Lung (tissue), 12 donors: ENCODE data around the gene ALDH1A1. TPM values are rescaled to one million over a fixed set of nuclear protein-coding genes. Genes with fewer than 3 reads are reported as not detected.

ENCODE experiments used
- ATAC-seq: fragments of 200-7000 bp; cut with Tn5 transposase; one replicate; pipeline ENCODE4 v1.9.1; 2020; ENCODE audit warnings: moderate number of reproducible peaks; ENCODE audit not compliant: insufficient read depth, low FRiP score
- DNase-seq, 3 donors: peaks; one replicate each; pipeline ENCODE4 v3.0.0-alpha.2; 2013 to 2017
- H3K27ac ChIP-seq, 2 donors: one replicate each; pipeline ENCODE4 v1.5.1; 2013; ENCODE audit warnings: mild to moderate bottlenecking in 2 of 2, moderate library complexity in 2 of 2, control low read depth in 1 of 2, inconsistent platforms in 1 of 2, low read depth in 1 of 2, low read length in 1 of 2
- H3K27me3 ChIP-seq, 3 donors: one replicate each; pipeline ENCODE4 v1.5.1; 2013; ENCODE audit warnings: low read length in 2 of 3; ENCODE audit not compliant: control insufficient read depth in 3 of 3, insufficient read depth in 3 of 3
- H3K36me3 ChIP-seq, 4 donors: one replicate each; pipeline ENCODE4 v1.5.1; 2013; ENCODE audit warnings: low read length in 4 of 4, mild to moderate bottlenecking in 1 of 4, moderate library complexity in 1 of 4; ENCODE audit not compliant: control insufficient read depth in 4 of 4, insufficient read depth in 4 of 4
- H3K4me1 ChIP-seq, 5 donors: one replicate each; pipeline ENCODE4 v1.5.1; 2013; ENCODE audit warnings: low read length in 5 of 5, mild to moderate bottlenecking in 2 of 5, moderate library complexity in 1 of 5; ENCODE audit not compliant: control insufficient read depth in 5 of 5, insufficient read depth in 5 of 5
- H3K4me3 ChIP-seq: one replicate; pipeline ENCODE4 v1.5.1; 2013; ENCODE audit warnings: mild to moderate bottlenecking, control low read depth, moderate library complexity
- H3K9ac ChIP-seq, 2 donors: one replicate each; pipeline ENCODE4 v1.5.1; 2013; ENCODE audit warnings: low read length in 2 of 2, control low read depth in 1 of 2; ENCODE audit not compliant: insufficient read depth in 1 of 2
- H3K9me3 ChIP-seq, 4 donors: one replicate each; pipeline ENCODE4 v1.5.1; 2013; ENCODE audit warnings: low read length in 3 of 4, mild to moderate bottlenecking in 1 of 4, moderate library complexity in 1 of 4; ENCODE audit not compliant: control insufficient read depth in 4 of 4, insufficient read depth in 3 of 4
- WGBS, 2 donors: extraction: QIAGEN DNeasy Blood & Tissue Kit; methylation state at CpG; one replicate each; pipeline ENCODE4 v1.1.7; 2013; 5-methylcytosine and 5-hydroxymethylcytosine counted together
- polyA plus RNA-seq, 2 donors: library from polyadenylated mRNA; stranded (reverse); fragments of 200-250 nt; gene quantifications; one replicate each; pipeline ENCODE4 v1.2.1, GENCODE V29; 2013
- total RNA-seq, 2 donors: library from RNA; depleted of rRNA in 1 of 2; stranded (reverse); fragments of >200 nt in 1 of 2; gene quantifications; one replicate each; pipeline ENCODE4 v1.2.1, GENCODE V29; 2014 to 2021
- TF ChIP-seq, protein P1 (sequence below): IDR thresholded peaks from 2 replicates; pipeline ENCODE4 v1.5.1; 2012; ENCODE audit warnings: mild to moderate bottlenecking; ENCODE audit errors: control extremely low read depth, extremely low read depth
- donor health status: control.
- donor health status: control.
- donor health status: Bipolar disorder and iron deficiency.
- donor health status: healthy.
- donor health status: DM: yes; HTN: yes; CAD: no.

The ALDH1A1 gene
- total and polyA plus RNA-seq, 4 donors = 31.9 to 168 (median 131) TPM

- Histone ChIP-seq H3K4me3 (no peak overlapping the region), H3K27me3 (no peaks in the 10 kb centered on the region), H3K36me3 (no peaks in the 10 kb centered on the region), H3K27ac (no peak overlapping the region), H3K9me3 (no peaks in the 10 kb centered on the region), H3K4me1 (no peaks in the 10 kb centered on the region), H3K9ac (no peak overlapping the region)
- no peak for ATAC-seq
- WGBS, 2 donors = 92 to 95% methylated on average over 2 of the region's 2 CpGs
- DNase-seq = no peak
- TF ChIP-seq, protein P1, sequence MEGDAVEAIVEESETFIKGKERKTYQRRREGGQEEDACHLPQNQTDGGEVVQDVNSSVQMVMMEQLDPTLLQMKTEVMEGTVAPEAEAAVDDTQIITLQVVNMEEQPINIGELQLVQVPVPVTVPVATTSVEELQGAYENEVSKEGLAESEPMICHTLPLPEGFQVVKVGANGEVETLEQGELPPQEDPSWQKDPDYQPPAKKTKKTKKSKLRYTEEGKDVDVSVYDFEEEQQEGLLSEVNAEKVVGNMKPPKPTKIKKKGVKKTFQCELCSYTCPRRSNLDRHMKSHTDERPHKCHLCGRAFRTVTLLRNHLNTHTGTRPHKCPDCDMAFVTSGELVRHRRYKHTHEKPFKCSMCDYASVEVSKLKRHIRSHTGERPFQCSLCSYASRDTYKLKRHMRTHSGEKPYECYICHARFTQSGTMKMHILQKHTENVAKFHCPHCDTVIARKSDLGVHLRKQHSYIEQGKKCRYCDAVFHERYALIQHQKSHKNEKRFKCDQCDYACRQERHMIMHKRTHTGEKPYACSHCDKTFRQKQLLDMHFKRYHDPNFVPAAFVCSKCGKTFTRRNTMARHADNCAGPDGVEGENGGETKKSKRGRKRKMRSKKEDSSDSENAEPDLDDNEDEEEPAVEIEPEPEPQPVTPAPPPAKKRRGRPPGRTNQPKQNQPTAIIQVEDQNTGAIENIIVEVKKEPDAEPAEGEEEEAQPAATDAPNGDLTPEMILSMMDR = no peak
These were observed 64.8 kb downstream of the ALDH1A1 start for GRCh38 chr9:72888067-72888466.

GRCh38 chr9:72886386-72886785 is 66.5 kb downstream of the ALDH1A1 start:
- Histone ChIP-seq H3K9me3 (no peaks in the 10 kb centered on the region), H3K4me3 (no peak overlapping the region), H3K27ac (no peak overlapping the region), H3K9ac (no peak overlapping the region), H3K4me1 (peaks cover 0 to 5% (median 2%) of the 10 kb centered on the region in 5 donors), H3K27me3 (no peaks in the 10 kb centered on the region), H3K36me3 (no peaks in the 10 kb centered on the region)
- ATAC-seq (no peak), DNase-seq (no peak)
- TF ChIP-seq, protein P1 = no peak
- WGBS, 2 donors = 95 to 100% methylated on average over 1 of the region's 1 CpG

- no peaks in the 10 kb centered on the region for H3K36me3 ChIP-seq
- TF ChIP-seq, protein P1 = no peak
- H3K27me3 ChIP-seq = no peaks in the 10 kb centered on the region
- no peak overlapping the region for H3K9ac ChIP-seq
- 73 to 88% methylated on average over 1 of the region's 1 CpG for WGBS, 2 donors
- H3K9me3 ChIP-seq = no peaks in the 10 kb centered on the region
- ATAC-seq (no peak), DNase-seq (no peak)
- H3K27ac ChIP-seq = no peak overlapping the region
- H3K4me1 ChIP-seq = peaks cover 0 to 5% (median 2%) of the 10 kb centered on the region in 5 donors
- H3K4me3 ChIP-seq = no peak overlapping the region
These were observed 68.3 kb downstream of the ALDH1A1 start for GRCh38 chr9:72884508-72884907.

DNA sequence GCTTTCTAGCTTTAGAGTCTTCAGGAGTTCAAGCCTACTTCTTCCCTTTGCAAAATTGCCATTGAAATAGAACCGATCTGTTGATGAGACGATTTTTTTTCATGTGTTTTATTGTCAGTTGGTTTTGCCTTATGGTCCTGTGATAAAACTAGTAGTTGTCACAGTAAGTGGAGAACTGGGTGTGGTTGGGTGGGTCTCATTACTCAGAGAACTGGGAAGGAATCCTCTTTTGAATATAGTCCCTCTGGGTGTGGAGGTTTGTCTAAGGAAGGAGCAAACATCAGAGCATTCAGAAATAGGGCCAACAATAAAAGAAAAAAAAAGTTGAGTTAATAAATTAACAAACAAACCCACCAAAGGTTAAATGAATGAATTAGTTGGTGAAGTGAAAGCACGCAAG is 69.0 kb downstream of the ALDH1A1 start:
- Histone ChIP-seq H3K4me1 (peaks cover 0 to 5% (median 2%) of the 10 kb centered on the region in 5 donors), H3K27me3 (no peaks in the 10 kb centered on the region), H3K4me3 (no peak overlapping the region), H3K9ac (no peak overlapping the region), H3K9me3 (no peaks in the 10 kb centered on the region), H3K36me3 (no peaks in the 10 kb centered on the region), H3K27ac (no peak overlapping the region)
- ATAC-seq = no peak
- WGBS, 2 donors = 73 to 95% methylated on average over 3 of the region's 3 CpGs
- TF ChIP-seq, protein P1 = no peak
- no peak for DNase-seq
